GM20000 (cell line): ENCODE results near the gene SLC12A7.

Source experiments
- DNase-seq: peaks from one replicate; pipeline ENCODE4 v3.0.0; 2012; ENCODE audit warnings: low spot score
- TF ChIP-seq, protein P1 (sequence below): IDR thresholded peaks from 2 replicates; pipeline ENCODE4 v1.5.1; 2012; ENCODE audit warnings: mild to moderate bottlenecking, control low read depth; ENCODE audit errors: extremely low read depth, missing control alignments

SLC12A7 gene

DNA sequence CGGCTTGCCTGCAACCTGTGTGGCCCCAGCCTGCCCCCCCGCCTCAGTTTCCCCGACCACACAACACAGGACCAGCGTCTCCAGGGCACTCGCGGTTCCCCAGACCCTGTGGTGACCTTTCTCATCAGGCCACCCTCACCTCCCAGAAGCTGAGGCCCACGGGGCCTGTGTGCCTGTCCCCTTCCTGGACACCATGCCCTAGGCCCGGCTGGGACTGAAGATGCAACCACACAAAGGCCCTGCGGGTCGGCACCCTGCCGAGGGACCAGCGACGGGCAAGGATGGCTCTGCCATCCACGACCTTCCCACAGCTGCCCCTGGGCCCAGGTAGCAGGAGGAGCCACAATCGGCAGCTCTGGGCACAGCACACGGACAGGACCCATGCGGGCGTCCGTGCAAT lies 34.8 kb downstream of the SLC12A7 start:
- TF ChIP-seq, protein P1, sequence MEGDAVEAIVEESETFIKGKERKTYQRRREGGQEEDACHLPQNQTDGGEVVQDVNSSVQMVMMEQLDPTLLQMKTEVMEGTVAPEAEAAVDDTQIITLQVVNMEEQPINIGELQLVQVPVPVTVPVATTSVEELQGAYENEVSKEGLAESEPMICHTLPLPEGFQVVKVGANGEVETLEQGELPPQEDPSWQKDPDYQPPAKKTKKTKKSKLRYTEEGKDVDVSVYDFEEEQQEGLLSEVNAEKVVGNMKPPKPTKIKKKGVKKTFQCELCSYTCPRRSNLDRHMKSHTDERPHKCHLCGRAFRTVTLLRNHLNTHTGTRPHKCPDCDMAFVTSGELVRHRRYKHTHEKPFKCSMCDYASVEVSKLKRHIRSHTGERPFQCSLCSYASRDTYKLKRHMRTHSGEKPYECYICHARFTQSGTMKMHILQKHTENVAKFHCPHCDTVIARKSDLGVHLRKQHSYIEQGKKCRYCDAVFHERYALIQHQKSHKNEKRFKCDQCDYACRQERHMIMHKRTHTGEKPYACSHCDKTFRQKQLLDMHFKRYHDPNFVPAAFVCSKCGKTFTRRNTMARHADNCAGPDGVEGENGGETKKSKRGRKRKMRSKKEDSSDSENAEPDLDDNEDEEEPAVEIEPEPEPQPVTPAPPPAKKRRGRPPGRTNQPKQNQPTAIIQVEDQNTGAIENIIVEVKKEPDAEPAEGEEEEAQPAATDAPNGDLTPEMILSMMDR = no peak

DNA sequence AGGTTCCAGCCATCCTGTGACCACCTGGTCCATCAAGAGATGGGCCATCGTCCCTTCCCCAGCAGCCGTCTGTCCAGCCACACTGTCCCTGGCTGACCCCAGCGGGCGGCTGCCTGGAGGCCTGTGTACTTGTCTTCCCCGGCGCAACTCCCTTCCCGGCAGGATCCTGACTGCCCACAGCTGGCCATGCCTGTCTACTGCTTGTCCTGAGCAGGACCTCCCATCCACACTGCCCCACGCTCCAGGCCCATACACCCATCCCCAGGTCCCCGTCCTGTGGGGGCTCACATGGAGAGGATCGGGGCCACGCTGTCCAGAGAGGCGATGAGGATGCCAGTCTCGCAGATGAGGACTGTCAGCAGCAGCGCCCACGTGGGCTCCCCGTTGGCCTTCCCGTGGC lies 35.5 kb downstream of the SLC12A7 start:
- TF ChIP-seq, protein P1 = no peak
- no peak for DNase-seq

More for the DNA sequence above, 34.8 kb downstream of the SLC12A7 start:
- no peak for DNase-seq

DNA sequence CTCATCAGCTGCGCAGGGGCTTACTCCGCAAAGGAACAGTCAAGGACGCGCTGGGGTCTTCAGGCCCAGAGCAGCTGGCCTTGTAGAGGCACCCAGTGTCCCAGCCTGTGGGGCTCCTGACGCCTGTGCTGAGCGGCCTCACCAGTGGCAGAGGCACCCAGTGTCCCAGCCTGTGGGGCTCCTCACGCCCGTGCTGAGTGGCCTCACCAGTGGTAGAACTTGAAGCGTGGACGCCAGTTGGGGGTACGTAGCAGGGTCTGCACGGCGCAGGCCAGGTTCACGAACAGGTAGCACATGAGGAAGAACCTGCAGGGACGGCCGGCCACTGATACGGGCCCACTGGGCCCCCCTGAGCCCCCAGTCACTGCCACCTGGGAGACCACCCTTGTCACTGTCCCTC lies 35.9 kb downstream of the SLC12A7 start:
- TF ChIP-seq, protein P1 = no peak

DNA sequence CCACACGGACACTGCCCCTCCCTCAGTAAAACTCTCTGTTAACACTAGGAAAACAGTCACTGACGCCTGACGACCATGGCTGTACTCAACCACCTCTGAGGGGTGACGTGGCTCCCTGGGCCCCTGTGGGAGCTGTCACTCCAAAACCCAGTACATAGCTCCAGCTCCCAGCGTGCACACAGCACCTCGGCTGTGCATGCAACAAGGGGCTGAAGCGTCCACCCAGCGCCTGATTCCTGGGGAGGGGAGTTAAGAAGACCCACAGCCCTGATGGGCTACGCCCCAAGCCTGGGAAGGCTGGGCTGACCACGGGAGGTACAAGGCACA lies 36.3 kb downstream of the SLC12A7 start:
- no peak for DNase-seq
- TF ChIP-seq, protein P1 = no peak

More for the DNA sequence above, 35.9 kb downstream of the SLC12A7 start:
- no peak for DNase-seq

DNA sequence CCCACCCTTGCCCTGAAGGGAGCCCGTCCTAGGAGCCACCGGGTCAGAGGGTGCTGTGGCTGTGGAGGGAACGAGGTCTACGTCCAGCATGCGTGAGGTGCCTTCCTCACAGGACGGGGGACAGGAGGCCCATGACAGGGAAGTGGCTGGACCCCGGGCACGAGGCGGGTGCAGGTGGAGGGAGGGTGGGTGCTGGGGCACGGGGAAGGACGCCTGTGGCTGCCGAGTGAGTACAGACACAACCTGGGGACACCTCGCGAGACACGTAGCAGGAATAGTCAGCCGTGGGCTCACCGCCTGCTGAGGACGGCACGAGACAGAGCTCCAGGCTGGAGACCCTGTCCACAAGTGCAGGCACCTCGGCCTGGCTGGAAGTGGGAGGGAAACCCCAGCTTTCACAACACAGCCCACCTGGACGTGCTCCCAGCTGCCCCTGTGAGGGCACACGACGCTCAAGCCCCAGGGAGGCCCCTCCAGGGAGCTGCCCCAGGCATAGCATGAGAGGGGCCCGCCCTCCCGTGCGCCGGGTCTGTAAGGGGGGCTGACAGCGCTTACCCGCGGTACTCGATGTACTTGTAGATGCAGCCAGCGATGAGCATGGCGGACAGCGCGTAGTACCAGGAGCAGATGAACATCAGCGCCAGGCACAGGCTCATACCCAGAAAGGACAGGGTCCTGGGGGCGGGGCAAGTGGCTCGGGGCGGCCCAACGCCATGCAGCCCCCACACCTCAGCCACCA lies 36.9 kb downstream of the SLC12A7 start:
- TF ChIP-seq, protein P1 = no peak
- DNase-seq = no peak

DNA sequence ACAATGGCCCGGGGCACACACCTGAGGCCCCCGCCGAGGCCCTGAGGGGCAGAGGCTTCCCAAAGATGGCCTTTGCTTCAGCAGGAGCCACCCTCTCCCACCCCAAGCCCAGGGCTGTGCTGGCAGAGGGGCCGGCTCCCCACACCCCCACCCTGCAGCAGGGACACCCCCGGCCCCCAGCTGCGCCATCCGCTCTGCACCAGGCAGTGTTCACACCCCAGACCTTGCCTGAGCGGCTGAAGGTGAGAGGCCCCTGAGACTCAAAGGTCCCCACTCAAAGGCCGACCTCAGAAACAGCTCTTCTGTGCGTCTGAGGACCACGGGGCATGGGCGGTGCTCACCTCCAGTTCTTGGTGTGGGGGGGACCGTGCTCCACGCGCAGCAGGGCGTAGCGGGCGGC lies 37.6 kb downstream of the SLC12A7 start:
- TF ChIP-seq, protein P1 = no peak
- DNase-seq = no peak

DNA sequence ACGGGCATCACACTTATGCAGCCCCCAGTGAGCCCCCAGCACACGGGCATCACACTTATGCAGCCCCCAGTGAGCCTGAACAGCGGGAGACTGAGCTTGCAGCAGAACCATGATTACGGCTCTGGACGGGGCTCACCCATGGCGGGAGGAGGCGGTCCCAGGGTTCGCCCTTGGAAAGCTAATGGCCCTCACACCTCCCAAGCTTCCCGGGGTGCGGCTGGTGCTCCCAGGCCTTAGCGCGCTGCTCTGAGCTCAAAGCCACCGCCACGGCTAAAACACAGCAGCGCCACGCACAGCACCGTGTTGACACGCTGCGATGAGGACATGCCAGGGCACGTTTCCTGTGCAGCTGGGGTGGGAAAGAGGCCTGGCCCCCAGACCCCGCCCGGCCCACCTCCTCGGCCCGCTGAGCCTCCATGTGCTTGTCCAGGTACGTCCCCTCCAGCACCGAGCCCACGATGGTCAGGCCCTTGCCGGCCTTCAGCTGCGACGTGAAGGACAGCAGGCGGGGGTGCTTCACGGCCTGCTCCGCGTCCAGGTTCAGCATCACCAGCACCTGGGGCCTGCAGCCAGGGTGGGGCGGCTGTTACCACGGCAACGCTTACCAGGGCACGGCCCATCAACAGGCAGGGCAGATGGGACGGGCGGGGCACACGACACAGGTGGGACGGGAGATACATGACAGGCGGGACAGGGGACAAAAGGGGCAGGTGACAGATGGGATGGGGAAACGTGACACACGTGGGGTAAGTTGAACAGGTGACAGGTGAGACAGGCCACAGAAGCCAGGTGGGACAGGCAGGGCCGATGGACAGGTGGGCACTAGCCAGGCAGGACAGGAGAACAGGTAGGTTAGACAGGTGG lies 38.4 kb downstream of the SLC12A7 start:
- no peak for DNase-seq
- TF ChIP-seq, protein P1 = no peak
